Kidney epithelial cell (primary cell): ENCODE measurements around the gene COL5A2. TPM values are rescaled to one million over a fixed set of nuclear protein-coding genes. Genes with fewer than 3 reads are reported as not detected.

Experiments used
- DNase-seq: peaks from one replicate; pipeline ENCODE4 v3.0.0-alpha.2; 2010; ENCODE audit warnings: low read depth
- H3K27me3 ChIP-seq: 2 replicates; pipeline ENCODE4 v1.6.0; 2011; ENCODE audit warnings: low read length; ENCODE audit not compliant: control insufficient read depth, insufficient read depth
- H3K36me3 ChIP-seq: 2 replicates; pipeline ENCODE4 v1.5.1; 2011; ENCODE audit warnings: low read length; ENCODE audit not compliant: control insufficient read depth, insufficient read depth
- H3K4me3 ChIP-seq: 2 replicates; pipeline ENCODE4 v1.5.1; 2011; ENCODE audit warnings: low read depth, mild to moderate bottlenecking, control low read depth, low read length
- total RNA-seq: library from RNA; depleted of rRNA; stranded (reverse); fragments of >200 nt; gene quantifications from 2 replicates; pipeline ENCODE4 v1.2.3, GENCODE V29; 2015
- TF ChIP-seq, protein P1 (sequence below): IDR thresholded peaks from 2 replicates; pipeline ENCODE4 v1.5.1; 2011; ENCODE audit warnings: mild to moderate bottlenecking, moderate library complexity, low read length, control low read depth, inconsistent platforms; ENCODE audit not compliant: insufficient read depth, poor library complexity, severe bottlenecking

COL5A2 gene
- total RNA-seq, 1 donor from 2014 or later: 27.1 TPM

DNA sequence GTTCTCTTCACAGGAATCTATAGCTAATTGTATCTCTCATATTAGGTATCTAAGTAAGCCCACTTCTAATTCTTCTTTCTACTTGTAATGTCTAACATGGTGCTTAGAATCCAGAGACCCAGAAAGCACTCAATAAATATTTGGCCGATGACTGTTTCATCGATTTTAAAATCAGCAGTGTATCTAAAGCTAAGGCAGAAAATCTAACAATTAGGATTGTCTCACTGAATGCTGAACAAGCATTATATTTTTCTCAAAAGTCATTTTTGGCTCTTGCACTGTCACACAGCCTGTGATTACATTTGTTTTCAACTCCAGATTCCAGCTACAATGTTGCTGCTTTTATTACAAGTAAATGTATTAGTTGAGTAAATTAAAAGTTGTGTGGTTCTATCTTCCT, 20.3 kb downstream of the COL5A2 start:
- TF ChIP-seq, protein P1, sequence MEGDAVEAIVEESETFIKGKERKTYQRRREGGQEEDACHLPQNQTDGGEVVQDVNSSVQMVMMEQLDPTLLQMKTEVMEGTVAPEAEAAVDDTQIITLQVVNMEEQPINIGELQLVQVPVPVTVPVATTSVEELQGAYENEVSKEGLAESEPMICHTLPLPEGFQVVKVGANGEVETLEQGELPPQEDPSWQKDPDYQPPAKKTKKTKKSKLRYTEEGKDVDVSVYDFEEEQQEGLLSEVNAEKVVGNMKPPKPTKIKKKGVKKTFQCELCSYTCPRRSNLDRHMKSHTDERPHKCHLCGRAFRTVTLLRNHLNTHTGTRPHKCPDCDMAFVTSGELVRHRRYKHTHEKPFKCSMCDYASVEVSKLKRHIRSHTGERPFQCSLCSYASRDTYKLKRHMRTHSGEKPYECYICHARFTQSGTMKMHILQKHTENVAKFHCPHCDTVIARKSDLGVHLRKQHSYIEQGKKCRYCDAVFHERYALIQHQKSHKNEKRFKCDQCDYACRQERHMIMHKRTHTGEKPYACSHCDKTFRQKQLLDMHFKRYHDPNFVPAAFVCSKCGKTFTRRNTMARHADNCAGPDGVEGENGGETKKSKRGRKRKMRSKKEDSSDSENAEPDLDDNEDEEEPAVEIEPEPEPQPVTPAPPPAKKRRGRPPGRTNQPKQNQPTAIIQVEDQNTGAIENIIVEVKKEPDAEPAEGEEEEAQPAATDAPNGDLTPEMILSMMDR: no peak
- Histone ChIP-seq H3K4me3 (no peak overlapping the region), H3K27me3 (no peaks in the 10 kb centered on the region), H3K36me3 (no peaks in the 10 kb centered on the region)
- DNase-seq: no peak

DNA sequence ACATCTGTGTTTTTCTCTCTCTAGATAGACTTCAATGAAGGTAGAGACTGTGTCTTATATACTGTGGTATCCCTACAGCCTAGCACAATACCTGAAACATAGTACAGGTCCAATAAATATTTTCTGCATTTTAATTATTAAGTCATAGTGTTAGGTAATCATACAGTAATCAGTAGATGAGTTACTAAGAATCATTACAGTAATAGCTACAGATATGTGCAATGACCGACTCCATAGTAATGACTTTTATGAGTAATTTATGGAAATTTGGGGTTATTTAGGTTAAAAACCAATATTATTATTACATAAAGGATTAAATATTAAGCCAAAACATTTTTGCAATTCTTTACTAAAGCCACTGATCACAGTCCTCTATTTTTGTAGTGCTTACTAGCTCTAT, 21.6 kb downstream of the COL5A2 start:
- DNase-seq: no peak
- Histone ChIP-seq H3K4me3 (no peak overlapping the region), H3K36me3 (no peaks in the 10 kb centered on the region), H3K27me3 (no peaks in the 10 kb centered on the region)
- TF ChIP-seq, protein P1: no peak

GRCh38 chr2:189157456-189157855, 22.1 kb downstream of the COL5A2 start:
- TF ChIP-seq, protein P1: no peak
- Histone ChIP-seq H3K36me3 (no peaks in the 10 kb centered on the region), H3K4me3 (no peak overlapping the region), H3K27me3 (no peaks in the 10 kb centered on the region)
- no peak for DNase-seq

GRCh38 chr2:189155795-189156194, 23.8 kb downstream of the COL5A2 start:
- TF ChIP-seq, protein P1: no peak
- no peak for DNase-seq
- Histone ChIP-seq H3K4me3 (no peak overlapping the region), H3K27me3 (no peaks in the 10 kb centered on the region), H3K36me3 (no peaks in the 10 kb centered on the region)

- TF ChIP-seq, protein P1: no peak
- no peak overlapping the region for H3K4me3 ChIP-seq
- DNase-seq: no peak
- no peaks in the 10 kb centered on the region for H3K36me3 ChIP-seq
- H3K27me3 ChIP-seq: no peaks in the 10 kb centered on the region
Measured at GRCh38 chr2:189153619-189154018, 25.9 kb downstream of the COL5A2 start.

GRCh38 chr2:189152483-189152882, 27.1 kb downstream of the COL5A2 start:
- no peak for DNase-seq
- no peaks in the 10 kb centered on the region for H3K27me3 ChIP-seq
- TF ChIP-seq, protein P1: no peak

More at GRCh38 chr2:189152483-189152882, 27.1 kb downstream of the COL5A2 start:
- H3K36me3 ChIP-seq: no peaks in the 10 kb centered on the region
- H3K4me3 ChIP-seq: no peak overlapping the region
